HepG2 (cell line): Measurements from ENCODE around the gene HADHA. TPM values are rescaled to one million over a fixed set of nuclear protein-coding genes. Genes with fewer than 3 reads are reported as not detected.

Source experiments
- ATAC-seq: fragments of 200-7000 bp; cut with Tn5 transposase; 3 replicates; pipeline ENCODE4 v1.9.1; 2020; ENCODE audit warnings: mild to moderate bottlenecking, moderate library complexity
- BruUV-seq: library from RNA; stranded (reverse); fragments of 400-500 nt; replicated peaks from 2 replicates; lab custom pipeline; 2021; lab: Mats Ljungman, UMichigan
- CTCF ChIA-PET: fragments of 300-600 bp; formaldehyde crosslinking; extraction: SDS; loops from one replicate; lab custom pipeline; 2021; ENCODE audit warnings: low total read pairs, inconsistent platforms, low intra/inter-chr PET ratio; lab: Yijun Ruan, JAX
- POLR2A ChIA-PET: fragments of 350-600 bp; sonication (Branson Sonifier 250); formaldehyde crosslinking; loops from one replicate; lab custom pipeline; 2020; ENCODE audit warnings: antibody characterized with exemption, inconsistent platforms; lab: Yijun Ruan, JAX
- DNase-seq: peaks from one replicate; pipeline ENCODE4 v3.0.0-alpha.2; 2015; ENCODE audit warnings: low spot score
- FAIRE-seq: peaks from 3 replicates; lab custom pipeline; 2011; peaks lifted over from hg19 to GRCh38; lab: Jason Lieb, UNC
- H2AFZ ChIP-seq: one replicate; pipeline ENCODE4 v1.6.1; 2011; ENCODE audit warnings: low read length, inconsistent platforms
- H3K27ac ChIP-seq: fragments of 300-600 bp; 3 replicates; pipeline ENCODE4 v1.8.0; 2011; ENCODE audit warnings: mixed run types, mild to moderate bottlenecking, mixed read lengths, low read length, inconsistent platforms; ENCODE audit not compliant: insufficient read depth; ENCODE audit errors: extremely low read length
- H3K27me3 ChIP-seq, 2 experiments: fragments of 200-600 bp in 1 of 2; 2 replicates in 1 of 2; 3 replicates in 1 of 2; pipeline versions ENCODE4 v1.6.0 to v1.8.0; 2011; ENCODE audit warnings: low read length in 2 of 2, mild to moderate bottlenecking in 2 of 2, moderate library complexity in 2 of 2, inconsistent platforms in 1 of 2; ENCODE audit not compliant: insufficient read depth in 2 of 2, control insufficient read depth in 1 of 2
- H3K36me3 ChIP-seq, 2 experiments: fragments of 200-600 bp in 1 of 2; replicated peaks in 1 of 2; 2 replicates in 1 of 2; 3 replicates in 1 of 2; pipeline versions ENCODE4 v1.5.1 to v1.8.0; 2011; ENCODE audit warnings: low read length in 2 of 2, inconsistent platforms in 1 of 2; ENCODE audit not compliant: insufficient read depth in 2 of 2, control insufficient read depth in 1 of 2
- H3K4me1 ChIP-seq: 2 replicates; pipeline ENCODE4 v1.5.1; 2012; ENCODE audit warnings: low read length, inconsistent platforms; ENCODE audit not compliant: insufficient read depth
- H3K4me2 ChIP-seq: 2 replicates; pipeline ENCODE4 v1.6.0; 2011; ENCODE audit warnings: low read depth, low read length, inconsistent platforms
- H3K4me3 ChIP-seq, 3 experiments: fragments of 200-600 bp in 1 of 3; sonication (generic), shearing (Covaris generic) in 1 of 3; replicated peaks in 1 of 3; 2 replicates each; pipeline ENCODE4 v1.5.1; 2011 to 2016; ENCODE audit warnings: low read length in 3 of 3, inconsistent platforms in 2 of 3, low read depth in 2 of 3, mild to moderate bottlenecking in 2 of 3, control low read depth in 1 of 3, mixed read lengths in 1 of 3; ENCODE audit not compliant: insufficient read depth in 1 of 3
- H3K79me2 ChIP-seq: one replicate; pipeline ENCODE4 v1.6.1; 2011; ENCODE audit warnings: low read length, inconsistent platforms; ENCODE audit not compliant: insufficient read depth
- H3K9ac ChIP-seq: 2 replicates; pipeline ENCODE4 v1.6.0; 2011; ENCODE audit warnings: mild to moderate bottlenecking, low read depth, low read length, inconsistent platforms; ENCODE audit not compliant: insufficient read depth
- H3K9me3 ChIP-seq: 2 replicates; pipeline ENCODE4 v1.5.1; 2012; ENCODE audit warnings: mild to moderate bottlenecking, low read length
- H4K20me1 ChIP-seq: 2 replicates; pipeline ENCODE4 v1.6.0; 2011; ENCODE audit warnings: inconsistent platforms, mild to moderate bottlenecking, low read length, moderate library complexity; ENCODE audit not compliant: insufficient read depth
- BRCA1 ChIP-seq: sonication (generic); formaldehyde crosslinking; IDR thresholded peaks from 2 replicates; pipeline ENCODE4 v1.4.0; 2020; ENCODE audit warnings: missing genetic modification reagents
- GATA4 ChIP-seq: sonication (generic); IDR thresholded peaks from 2 replicates; pipeline ENCODE4 v1.6.1; 2016; ENCODE audit warnings: antibody characterized with exemption, low read depth, borderline replicate concordance
- SNRNP70 ChIP-seq: fragments of 200-400 bp; formaldehyde crosslinking; IDR thresholded peaks from 2 replicates; pipeline ENCODE4 v1.6.1; 2017; ENCODE audit warnings: mild to moderate bottlenecking, low read depth, low read length, moderate library complexity
- ZNF746 ChIP-seq: sonication (generic); formaldehyde crosslinking; IDR thresholded peaks from 2 replicates; pipeline ENCODE4 v1.8.0; 2022; ENCODE audit warnings: mild to moderate bottlenecking, missing genetic modification reagents
- ZNF772 ChIP-seq: sonication (generic); formaldehyde crosslinking; IDR thresholded peaks from 2 replicates; pipeline ENCODE4 v1.5.0; 2020; ENCODE audit warnings: mild to moderate bottlenecking, missing genetic modification reagents
- ZNF788 ChIP-seq: sonication (generic); formaldehyde crosslinking; IDR thresholded peaks from 2 replicates; pipeline ENCODE4 v1.5.0; 2020; ENCODE audit warnings: mild to moderate bottlenecking, missing genetic modification reagents, borderline replicate concordance
- WGBS: methylation state at CpG from one replicate; pipeline ENCODE4 v1.1.6; 2017; ENCODE audit warnings: low lambda C conversion rate; 5-methylcytosine and 5-hydroxymethylcytosine counted together
- in situ Hi-C: cut with HindIII; loops from 2 replicates; pipeline ENCODE4 v1.10.0; 2017; ENCODE audit warnings: low pct_unique_long_range_greater_than_20kb; ENCODE audit not compliant: extremely low pct_ligation_motif_present
- intact Hi-C: fragments of 100-400 bp; cut with micrococcal nuclease; formaldehyde crosslinking; loops from one replicate; pipeline ENCODE4 v1.10.0; 2022; ENCODE audit not compliant: unreplicated experiment
- polyA plus RNA-seq, 8 experiments: library from polyadenylated mRNA; depleted of rRNA in 3 of 8; stranded (reverse) in 7 of 8; unstranded in 1 of 8; fragments of >200 nt; fragmentation: Illumina TruSeq in 4 of 8; extraction: Trizol in 4 of 8; gene quantifications; 2 replicates each; pipeline versions ENCODE4 v1.2.1 to v1.2.3, GENCODE V29; 2011 to 2016; ENCODE audit warnings: low read depth in 4 of 8, missing spikeins in 1 of 8, mixed read lengths in 1 of 8; ENCODE audit not compliant: insufficient read depth in 1 of 8
- total RNA-seq, 5 experiments: library from RNA; depleted of rRNA; stranded (reverse); fragments of >200 nt; fragmentation: Illumina TruSeq; extraction: Trizol; gene quantifications; 2 replicates each; pipeline ENCODE4 v1.2.3, GENCODE V29; 2016; ENCODE audit warnings: low read depth in 1 of 5
- TF ChIP-seq, protein P1 (sequence below): sonication (generic); formaldehyde crosslinking; IDR thresholded peaks from 2 replicates; pipeline ENCODE4; 2020; ENCODE audit warnings: missing genetic modification reagents, mild to moderate bottlenecking, borderline replicate concordance
- TF ChIP-seq, protein P2 (sequence below), 2 experiments: fragments of 450-650 bp in 1 of 2; sonication (generic) in 1 of 2; formaldehyde crosslinking in 1 of 2; IDR thresholded peaks; 2 replicates each; pipeline versions ENCODE4 v1.6.1 to v1.8.0; 2016 to 2022; ENCODE audit warnings: antibody characterized with exemption in 1 of 2, mild to moderate bottlenecking in 1 of 2, missing genetic modification reagents in 1 of 2

Gene HADHA
- total and polyA plus RNA-seq, 2 of the 13 experiments (the other 11 are each of a cell fraction or from before 2014, with no cell fraction given): 102 to 270 TPM

GRCh38 chr2:26193578-26194231 is 50.7 kb downstream of the HADHA start:
- Histone ChIP-seq H3K4me1 (no peaks in the 10 kb centered on the region), H3K79me2 (no peaks in the 10 kb centered on the region), H3K9me3 (no peaks in the 10 kb centered on the region), H4K20me1 (no peaks in the 10 kb centered on the region), H3K36me3 (peaks cover 33 to 79% of the 10 kb centered on the region in 2 experiments), H3K27me3 (no peaks in the 10 kb centered on the region), H3K4me2 (no peak overlapping the region), H3K4me3 (no peak overlapping the region), H2AFZ (no peak overlapping the region), H3K9ac (no peak overlapping the region)
- DNase-seq: no peak
- no peak for FAIRE-seq
- intact Hi-C loops (no loop called here), in situ Hi-C loops (no loop called here)
- ChIA-PET CTCF (no interaction called here), POLR2A (no interaction called here)
- 96% methylated on average over 10 of the region's 10 CpGs for WGBS
- no peak for ATAC-seq
- TF ChIP-seq, protein P1, sequence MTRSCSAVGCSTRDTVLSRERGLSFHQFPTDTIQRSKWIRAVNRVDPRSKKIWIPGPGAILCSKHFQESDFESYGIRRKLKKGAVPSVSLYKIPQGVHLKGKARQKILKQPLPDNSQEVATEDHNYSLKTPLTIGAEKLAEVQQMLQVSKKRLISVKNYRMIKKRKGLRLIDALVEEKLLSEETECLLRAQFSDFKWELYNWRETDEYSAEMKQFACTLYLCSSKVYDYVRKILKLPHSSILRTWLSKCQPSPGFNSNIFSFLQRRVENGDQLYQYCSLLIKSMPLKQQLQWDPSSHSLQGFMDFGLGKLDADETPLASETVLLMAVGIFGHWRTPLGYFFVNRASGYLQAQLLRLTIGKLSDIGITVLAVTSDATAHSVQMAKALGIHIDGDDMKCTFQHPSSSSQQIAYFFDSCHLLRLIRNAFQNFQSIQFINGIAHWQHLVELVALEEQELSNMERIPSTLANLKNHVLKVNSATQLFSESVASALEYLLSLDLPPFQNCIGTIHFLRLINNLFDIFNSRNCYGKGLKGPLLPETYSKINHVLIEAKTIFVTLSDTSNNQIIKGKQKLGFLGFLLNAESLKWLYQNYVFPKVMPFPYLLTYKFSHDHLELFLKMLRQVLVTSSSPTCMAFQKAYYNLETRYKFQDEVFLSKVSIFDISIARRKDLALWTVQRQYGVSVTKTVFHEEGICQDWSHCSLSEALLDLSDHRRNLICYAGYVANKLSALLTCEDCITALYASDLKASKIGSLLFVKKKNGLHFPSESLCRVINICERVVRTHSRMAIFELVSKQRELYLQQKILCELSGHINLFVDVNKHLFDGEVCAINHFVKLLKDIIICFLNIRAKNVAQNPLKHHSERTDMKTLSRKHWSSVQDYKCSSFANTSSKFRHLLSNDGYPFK (CRISPR knock-in tag): no peak
- TF ChIP-seq, protein P2, sequence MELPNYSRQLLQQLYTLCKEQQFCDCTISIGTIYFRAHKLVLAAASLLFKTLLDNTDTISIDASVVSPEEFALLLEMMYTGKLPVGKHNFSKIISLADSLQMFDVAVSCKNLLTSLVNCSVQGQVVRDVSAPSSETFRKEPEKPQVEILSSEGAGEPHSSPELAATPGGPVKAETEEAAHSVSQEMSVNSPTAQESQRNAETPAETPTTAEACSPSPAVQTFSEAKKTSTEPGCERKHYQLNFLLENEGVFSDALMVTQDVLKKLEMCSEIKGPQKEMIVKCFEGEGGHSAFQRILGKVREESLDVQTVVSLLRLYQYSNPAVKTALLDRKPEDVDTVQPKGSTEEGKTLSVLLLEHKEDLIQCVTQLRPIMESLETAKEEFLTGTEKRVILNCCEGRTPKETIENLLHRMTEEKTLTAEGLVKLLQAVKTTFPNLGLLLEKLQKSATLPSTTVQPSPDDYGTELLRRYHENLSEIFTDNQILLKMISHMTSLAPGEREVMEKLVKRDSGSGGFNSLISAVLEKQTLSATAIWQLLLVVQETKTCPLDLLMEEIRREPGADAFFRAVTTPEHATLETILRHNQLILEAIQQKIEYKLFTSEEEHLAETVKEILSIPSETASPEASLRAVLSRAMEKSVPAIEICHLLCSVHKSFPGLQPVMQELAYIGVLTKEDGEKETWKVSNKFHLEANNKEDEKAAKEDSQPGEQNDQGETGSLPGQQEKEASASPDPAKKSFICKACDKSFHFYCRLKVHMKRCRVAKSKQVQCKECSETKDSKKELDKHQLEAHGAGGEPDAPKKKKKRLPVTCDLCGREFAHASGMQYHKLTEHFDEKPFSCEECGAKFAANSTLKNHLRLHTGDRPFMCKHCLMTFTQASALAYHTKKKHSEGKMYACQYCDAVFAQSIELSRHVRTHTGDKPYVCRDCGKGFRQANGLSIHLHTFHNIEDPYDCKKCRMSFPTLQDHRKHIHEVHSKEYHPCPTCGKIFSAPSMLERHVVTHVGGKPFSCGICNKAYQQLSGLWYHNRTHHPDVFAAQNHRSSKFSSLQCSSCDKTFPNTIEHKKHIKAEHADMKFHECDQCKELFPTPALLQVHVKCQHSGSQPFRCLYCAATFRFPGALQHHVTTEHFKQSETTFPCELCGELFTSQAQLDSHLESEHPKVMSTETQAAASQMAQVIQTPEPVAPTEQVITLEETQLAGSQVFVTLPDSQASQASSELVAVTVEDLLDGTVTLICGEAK (IDR thresholded peaks at IDR 0.05): no peak
- TF ChIP-seq, protein P2 (CRISPR knock-in tag; IDR thresholded peaks at IDR 0.05): no peak
- TF ChIP-seq BRCA1: no peak
- no peak for TF ChIP-seq SNRNP70
- TF ChIP-seq GATA4: no peak
- no peak for TF ChIP-seq ZNF772 (CRISPR knock-in tag)
- no peak for TF ChIP-seq ZNF788 (CRISPR knock-in tag)
- TF ChIP-seq ZNF746 (CRISPR knock-in tag): no peak
- TF ChIP-seq, all 625 proteins: peak for 0
- BruUV-seq: no TSS peak
- no peak overlapping the region for H3K27ac ChIP-seq
